HG03575 (cell line): Measurements from ENCODE around the gene ARHGAP25.

Experiments
- ATAC-seq: cut with Tn5 transposase; IDR thresholded peaks from one replicate; pipeline ENCODE4 v1.9.1; 2021; ENCODE audit not compliant: unreplicated experiment, insufficient number of reproducible peaks, low FRiP score; ENCODE audit errors: extremely low read depth

The ARHGAP25 gene

DNA sequence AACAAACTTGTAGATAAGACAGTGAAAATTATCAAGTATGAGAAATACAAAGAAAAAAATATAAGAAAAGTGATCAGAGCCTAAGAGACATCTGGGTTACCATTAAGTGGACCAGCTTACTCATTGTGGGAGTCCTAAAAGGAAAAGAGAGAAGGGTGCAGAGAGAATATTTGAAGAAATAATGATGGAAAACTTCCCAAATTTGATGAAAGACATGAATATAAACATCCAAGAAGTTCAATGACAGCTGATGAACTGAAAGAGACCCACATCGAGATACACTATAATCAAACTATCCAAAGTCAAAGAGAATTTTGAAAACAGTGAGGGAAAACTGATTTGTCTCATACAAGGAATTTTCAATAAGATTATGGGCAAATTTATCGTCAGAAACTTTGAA lies 22.5 kb downstream of the ARHGAP25 start:
- ATAC-seq: no peak

DNA sequence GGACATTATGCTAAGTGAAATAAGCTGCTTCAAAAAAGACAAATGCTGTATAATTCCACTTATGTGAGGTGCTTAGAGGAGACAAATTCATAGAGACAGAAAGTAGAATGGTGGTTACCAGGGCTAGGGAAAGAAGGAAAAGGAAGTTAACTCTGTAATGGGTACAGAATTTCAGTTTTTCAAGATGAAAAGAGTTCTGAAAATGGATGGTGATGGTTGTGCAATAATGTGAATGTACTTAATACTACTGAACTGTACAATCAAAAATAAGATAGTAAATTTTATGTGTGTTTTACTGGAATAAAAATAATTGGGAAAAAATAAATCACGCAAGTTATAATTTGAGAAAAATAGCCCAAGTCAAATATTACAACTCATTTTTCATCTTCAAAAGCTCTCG lies 27.5 kb downstream of the ARHGAP25 start:
- no peak for ATAC-seq

DNA sequence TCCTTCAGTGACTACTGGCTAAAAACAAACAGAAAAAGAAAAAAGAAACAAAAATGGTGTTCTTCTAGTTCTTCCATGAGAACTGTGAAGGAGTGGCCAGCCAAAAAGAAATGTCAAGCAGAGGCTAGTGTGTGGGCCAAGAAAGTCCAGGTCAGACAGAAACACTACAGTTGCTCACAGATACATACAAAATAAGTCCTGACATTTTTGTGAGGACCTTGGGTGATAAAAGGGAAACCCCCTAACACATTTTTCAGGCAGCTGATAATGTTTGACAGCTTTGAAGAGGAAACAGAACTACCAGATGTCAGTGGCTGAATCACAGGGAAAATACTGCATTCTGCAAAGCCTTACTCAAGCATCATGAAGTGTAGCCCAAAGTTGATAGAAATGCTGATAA lies 28.1 kb downstream of the ARHGAP25 start:
- no peak for ATAC-seq

DNA sequence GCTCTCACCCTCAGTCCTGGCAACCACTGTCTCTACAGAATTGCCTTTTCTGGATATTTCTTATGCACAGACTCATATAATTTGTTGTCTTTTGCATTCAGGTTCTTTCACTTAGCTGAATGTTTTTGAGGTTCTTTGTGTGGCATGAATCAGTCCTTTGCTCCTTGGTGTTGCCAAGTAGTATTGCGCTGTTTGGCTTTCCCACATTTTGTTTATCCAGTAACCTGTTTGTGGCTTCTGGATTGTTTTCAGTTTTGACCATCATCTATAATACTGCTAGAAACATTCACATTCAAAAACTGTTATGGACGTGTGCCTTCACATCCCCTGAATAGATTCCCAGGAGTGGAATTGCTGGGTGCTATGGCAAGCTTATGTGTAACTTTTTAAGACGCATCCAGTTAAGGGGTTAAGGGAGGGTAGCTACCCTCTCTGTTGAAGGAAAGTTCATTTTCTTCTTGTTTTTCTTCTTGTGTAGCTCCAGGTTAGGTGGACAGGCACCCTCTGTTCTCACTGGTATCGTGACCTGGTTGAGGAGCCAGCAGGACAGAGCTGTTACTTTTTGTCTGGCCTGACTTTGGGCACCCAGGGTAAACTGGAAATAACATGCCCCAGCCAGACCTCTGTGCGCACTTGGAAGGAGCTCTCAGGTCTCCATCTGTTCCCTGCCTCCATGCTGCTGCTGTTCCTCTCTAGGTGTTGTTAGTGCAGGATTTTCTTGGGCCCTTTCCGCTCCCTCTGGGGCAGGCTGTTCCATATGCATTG lies 29.6 kb downstream of the ARHGAP25 start:
- ATAC-seq: no peak

DNA sequence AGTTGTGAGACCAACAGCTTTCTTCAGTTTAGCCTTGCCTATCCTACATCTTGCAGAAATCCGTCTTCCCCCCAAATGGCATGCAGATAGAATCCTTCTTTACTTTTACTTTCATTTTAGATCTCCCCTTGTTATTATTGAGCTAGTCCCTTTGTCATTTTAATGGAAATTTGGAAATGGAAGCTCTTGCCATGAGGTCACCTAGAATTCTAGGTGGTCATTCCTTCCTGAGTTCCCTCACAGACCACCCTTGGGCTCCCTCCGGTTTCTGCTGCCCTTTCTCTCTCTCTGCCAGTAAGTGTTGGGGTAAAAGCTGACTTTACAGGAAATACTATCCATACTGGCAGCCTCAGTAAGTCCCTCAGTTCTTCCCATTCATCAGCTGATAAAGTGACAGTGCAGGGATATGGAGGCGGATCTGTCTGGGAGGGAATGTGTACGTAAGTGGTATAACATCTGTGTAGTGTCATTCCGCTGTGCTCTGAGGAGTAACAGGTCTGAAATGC lies 30.2 kb downstream of the ARHGAP25 start:
- no peak for ATAC-seq

DNA sequence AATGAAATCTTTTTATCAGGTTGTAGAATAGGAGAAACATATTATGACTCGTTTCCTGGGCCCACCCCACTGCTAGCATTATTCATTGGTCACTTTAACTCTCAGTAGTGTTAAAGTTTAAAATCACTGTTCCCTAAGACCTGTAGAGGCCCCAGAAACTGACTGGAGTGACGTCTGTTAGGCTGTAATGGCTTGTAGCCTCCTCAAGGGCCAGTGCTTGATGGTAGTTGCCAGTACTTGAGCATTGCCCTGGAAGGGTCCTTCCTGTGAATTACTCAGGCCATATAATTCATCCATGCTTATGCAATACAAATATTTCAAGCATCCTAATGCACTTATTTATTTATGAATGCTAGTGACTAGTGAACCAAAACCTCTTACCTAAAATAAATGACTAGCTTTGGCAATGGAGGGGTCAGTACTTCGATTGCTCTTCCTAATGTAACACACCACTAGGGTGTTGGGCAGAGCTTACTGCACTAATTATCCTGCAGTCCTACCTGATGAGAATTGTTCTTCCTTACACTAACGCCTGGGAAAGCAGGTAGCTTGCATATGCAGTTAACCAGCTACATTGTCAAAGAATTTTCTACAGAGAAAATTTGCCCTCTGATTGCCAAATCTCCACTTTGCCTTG lies 31.2 kb downstream of the ARHGAP25 start:
- no peak for ATAC-seq

DNA sequence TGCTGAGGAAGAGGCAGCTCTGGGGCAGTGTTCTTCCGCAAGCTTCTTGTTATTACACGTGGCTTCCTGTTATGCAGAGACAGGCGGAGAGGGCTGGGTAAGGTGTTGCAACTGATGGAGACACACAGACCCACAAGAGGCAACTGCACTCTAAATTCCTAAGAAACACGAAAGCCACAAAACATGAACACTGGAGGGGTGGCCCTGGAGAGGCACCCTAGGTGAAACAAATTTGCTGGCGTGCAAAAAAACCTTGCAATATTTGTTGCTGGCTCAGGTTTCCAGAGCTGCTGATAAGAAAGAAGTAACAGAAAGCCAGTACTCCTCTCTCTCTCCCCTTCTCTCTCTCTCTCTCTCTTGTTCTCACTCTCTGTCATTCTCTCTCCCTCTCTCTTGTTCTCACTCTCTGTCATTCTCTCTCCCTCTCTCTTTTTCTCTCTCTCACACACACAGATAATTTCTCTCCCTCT lies 31.8 kb downstream of the ARHGAP25 start:
- ATAC-seq: no peak

DNA sequence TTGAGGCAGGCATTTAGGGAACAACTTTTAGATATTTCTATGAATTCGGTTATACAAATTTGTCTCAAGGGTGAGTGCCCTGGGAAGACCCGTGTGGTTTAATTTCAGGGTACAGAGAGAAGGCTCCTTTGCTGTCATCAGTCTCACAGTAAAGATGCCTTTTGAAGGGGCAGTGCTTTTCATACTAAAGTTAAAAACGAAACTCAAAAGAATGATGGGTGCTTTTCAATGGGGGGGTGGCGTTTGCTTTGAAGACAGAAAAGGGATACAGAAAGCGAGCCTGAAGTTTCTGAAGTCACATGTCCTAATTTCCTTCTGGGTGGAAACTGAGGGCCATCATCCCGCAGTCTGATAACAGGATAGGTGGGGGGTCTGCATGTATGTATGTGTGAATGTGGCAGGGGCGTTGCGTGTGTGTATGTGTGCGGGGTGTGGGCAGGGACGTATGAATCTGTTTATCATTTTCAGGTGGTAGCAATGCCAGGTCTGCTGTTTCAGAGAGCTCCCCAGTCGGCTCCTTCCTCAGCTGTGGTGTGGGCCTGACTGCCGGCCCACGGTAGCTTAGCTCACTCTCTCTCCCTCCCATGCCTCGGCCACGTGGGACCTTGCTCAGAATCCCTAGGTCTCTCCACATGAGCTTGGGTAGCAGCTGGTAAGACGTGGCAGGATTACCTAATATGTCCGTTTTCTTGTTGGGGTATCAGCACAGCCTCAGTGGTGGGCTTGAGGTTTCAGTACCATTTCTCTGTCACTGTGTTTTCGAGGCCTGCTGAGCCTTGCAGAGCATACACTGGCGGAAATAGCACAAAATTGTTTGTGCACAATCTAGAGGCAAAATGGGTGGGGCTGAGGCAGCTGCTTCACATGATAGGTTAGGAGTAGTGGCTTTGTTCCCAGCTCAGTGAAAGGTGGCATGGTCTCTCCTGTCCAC lies 32.7 kb downstream of the ARHGAP25 start:
- no peak for ATAC-seq

DNA sequence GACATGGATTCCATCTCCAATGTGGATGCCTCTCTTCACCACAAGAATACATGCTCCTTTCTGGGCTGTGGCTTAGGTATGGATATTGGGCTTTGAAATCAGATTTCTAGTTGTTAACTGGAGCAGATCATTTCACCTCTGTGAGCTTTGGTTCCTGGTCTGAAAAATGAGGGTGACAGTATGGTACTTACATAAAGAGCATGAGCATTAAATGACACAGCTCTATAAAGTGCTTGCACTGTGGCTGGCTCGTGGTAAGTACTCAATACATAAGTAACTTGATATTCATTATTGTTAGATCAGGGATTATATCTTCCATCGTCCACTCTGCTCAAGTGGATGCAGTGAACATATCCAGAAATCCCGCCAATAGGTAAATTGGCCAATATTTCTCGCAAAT lies 33.4 kb downstream of the ARHGAP25 start:
- ATAC-seq: no peak

DNA sequence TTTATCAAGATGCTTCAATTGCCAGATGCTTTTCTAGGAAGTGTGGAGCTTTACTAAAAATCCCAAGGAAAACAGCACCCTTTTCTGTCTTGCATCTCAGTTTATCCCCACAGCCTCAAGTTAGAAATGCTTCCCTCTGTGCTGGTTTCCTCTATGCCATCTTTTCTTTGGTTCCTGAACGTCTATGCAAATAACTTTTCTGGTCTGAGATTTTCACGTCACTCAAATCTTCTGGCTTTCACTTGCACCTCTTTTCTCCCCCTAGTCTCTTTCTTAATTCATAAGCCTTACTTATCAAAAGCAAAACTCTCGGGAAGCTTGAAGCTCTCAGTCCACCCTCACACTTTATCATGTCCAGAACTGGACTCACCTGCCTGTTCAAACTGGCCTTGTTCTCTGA lies 33.9 kb downstream of the ARHGAP25 start:
- no peak for ATAC-seq

DNA sequence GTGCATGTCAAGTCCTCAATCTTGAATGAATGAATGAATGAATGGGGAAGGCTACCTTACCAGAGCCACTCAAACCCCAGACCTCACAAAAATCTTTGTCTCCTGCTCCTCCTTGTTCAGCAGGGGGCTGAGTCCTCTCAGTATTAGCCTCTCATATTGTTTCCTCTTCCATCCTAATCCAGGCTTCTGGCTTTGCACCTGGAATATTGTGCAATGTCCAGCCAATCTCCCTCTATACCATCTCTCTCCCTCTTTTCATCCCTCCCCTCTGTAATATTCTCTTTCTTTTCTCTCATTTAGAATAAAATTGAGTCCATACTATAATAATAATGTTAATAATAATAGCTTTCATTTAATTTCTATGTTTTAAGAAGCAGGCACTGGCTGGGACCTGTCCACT lies 34.3 kb downstream of the ARHGAP25 start:
- no peak for ATAC-seq

DNA sequence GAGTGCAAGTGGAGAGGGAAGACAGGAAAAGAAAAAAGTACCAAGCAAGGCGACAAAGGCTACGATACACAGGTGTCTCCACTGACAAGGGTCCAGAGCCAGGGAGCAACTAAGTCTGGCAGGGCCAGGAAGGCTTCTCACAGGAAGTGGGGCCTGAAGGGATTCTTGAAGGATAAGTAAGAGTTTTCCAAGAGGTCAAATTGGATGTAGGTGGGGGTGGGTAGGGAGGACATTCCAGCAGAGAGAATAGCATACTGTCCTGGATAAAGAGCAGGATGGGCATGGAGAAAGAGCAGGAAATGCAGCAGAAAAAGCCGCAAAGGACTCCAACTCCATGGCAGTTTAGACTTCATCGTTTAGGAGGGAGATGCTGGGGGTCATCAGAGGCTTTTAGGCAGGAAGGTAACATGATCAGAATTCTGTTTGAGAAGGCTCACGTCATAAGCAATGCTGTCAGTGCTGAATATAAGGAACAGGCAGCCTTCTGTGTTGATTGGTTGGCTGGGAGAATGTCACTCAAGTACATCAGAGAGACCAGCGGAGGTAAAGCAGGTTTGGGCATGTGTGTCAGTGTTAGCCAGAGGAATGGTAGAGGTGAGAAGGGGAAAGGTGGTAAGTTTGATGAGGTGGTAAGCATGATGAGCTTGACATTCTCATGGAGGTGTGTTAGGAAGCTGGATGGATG lies 35.1 kb downstream of the ARHGAP25 start:
- ATAC-seq: no peak

DNA sequence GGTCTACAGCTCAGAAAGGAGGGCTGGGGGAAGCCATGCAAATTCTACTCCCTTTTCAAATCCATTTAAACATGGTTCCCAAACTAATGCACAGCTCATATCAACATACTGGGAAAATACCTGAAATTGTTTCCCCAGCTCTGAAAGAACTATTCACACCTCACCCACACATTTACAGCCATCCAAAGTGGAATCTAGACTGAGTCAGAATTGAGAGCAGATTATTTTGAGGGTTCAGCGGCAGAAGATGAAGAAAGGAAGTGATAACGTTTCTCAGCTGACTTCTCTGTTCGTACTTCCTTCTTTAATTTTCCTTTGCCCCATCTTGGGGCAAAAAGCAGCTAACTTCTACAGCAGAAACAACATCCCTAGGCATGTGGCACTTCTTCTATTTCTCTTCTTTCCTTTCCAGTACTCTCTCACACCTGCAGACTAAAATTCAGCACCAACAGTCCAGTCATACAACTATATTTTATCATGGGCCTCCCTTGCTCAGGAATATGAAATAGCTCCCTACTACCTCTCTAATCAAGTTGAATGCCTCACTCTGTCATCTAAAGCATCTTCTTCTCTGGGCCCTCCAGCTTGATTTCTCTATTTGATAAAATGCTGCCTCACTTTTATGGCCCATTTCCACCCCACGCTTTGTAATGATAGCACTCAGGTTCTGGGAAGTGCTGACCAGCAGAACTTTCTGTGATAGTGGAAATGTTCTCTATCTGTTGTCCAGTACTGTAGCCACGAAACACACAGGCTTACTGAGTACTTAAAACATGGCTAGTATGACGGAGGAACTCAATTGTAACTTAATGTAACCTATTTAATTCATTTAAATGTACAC lies 35.9 kb downstream of the ARHGAP25 start:
- no peak for ATAC-seq

DNA sequence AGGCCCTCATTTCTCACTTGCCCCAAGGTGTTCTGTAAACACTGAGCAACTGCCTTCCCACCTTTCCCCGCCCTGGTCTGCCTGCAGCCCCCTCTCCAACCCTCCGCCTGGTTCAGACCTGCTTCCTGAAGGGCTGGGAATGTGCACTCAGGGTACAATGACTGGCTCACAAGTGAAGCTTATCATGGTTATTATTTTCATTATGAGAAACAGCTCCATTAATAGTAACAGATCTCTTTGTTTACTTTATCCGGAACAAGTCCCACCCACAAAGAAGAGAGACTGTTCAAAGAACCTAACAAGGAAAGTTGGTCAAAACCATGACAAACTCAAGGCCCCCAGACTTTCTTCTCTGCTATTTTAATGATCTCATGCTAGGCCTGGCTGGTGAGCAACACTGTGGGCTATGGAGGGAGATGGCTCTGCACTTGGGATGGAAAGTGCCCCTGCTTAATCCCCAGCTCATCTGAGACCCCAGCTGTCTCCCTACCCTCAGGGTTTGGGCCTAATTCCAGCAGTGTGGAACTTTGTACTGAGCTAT lies 36.7 kb downstream of the ARHGAP25 start:
- ATAC-seq: no peak

DNA sequence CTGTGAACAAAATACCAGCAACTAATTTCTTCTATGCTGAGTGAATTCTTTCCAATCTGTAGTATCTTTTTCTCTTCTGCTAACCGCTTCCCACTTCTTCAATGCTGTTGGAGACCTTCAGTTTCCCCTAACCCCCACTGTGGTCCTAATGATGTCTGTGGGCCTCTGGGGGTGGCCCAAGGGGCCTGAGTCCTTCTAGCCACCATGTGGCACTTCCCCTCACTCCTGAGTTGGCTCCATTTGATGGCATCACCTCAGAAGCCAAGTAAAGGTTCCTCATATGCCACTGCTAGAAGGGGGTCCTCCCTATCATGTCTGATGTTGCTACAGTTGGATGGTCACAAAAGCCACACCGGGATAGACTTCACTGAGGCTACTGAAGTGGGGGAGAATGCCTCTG lies 37.5 kb downstream of the ARHGAP25 start:
- no peak for ATAC-seq

DNA sequence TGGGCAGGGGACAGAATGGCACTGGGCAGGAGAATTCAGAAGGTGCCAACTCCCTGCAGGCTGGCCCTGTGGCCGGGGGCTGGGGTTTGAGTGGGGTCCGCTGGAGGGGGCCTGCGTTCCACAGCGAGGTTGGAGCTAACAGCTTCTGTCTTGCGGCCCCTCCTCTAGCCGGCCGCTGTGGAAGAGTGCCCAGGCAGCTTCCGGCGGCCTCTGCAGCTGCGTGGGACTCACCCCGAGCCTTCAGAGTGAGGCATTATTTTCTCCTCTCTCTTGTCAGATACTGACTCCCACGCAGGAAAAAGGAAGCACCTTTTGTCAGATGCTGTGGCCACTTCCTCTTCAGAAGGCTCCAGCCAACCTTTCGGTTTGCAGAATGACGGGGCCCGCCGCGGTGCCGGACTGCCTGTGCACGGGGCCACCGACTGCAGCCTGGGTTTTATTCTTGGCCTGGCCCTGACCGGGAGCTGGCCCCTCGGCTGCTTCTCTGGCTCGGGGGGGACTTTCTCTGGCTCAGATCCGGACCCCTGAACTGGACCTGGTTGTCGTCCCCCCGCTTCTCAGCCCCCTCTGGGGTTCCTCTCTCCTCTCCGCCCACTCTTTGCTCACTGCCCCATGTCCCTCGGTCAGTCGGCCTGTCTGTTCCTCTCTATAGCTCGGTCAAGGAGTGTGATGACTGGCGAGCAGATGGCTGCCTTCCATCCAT lies 40.1 kb downstream of the ARHGAP25 start:
- peak; percentile 53 for ATAC-seq

DNA sequence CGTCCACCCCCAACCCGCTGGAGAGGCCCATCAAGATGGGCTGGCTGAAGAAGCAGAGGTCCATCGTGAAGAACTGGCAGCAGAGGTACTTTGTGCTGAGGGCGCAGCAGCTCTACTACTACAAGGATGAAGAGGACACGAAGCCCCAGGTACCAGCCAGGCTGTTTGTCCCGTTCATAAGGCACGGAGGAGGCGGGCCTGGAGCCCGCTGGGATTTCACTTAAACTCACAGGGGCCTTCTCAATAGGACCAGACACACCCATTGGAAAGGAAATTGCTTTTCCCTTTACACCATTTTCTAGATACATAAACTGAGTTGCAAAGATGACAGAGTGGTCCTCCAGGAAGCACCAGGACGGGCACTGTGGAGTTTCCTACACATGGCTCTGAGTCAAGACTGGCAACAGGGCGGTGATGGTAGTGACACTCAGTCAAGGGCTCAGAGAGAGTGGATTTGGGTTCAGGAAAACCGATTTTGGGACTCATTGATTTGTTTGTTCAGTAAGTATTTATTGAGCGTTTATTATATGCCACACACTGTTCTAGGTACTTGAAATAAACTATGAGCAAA lies 40.7 kb downstream of the ARHGAP25 start:
- ATAC-seq: no peak
